Uterus (tissue), 2 donors: ENCODE results near the gene SLC4A5.

Source experiments
- POLR2A ChIP-seq, 2 donors: fragments of 450-650 bp; IDR thresholded peaks; one replicate each; pipeline ENCODE4 v1.6.1; 2016; ENCODE audit warnings: antibody characterized with exemption in 2 of 2, mild to moderate bottlenecking in 1 of 2, moderate library complexity in 1 of 2
- TF ChIP-seq, protein P1 (sequence below), 4 experiments: fragments of 200-600 bp in 2 of 4; fragments of 450-650 bp in 2 of 4; sonication (generic) in 2 of 4; IDR thresholded peaks; one replicate each; pipeline ENCODE4 v1.5.1; 2016 to 2019; ENCODE audit warnings: antibody characterized with exemption in 4 of 4, mild to moderate bottlenecking in 2 of 4, moderate library complexity in 1 of 4

DNA sequence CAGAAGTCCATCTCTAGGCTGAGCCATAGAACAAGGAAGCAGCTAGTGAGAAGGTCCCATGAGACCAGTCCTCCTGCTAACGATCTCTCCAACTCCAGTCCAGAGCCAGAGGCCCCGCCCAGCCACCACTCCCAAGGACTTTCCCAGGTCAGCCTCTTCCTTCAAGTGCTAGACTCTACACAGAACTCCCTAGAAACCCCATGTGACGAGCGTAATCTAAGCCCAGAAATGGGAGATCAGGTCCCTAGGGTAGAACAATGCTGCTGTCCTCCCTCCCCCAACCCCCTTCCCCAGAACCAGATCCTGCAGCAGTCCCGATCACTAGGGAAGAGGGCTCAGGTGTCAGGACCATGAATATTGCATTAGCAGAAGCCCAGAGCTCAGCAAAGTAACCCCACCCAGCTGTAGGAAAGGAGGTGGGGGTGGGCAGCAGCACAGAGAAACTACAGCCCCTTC lies 30.0 kb upstream of the SLC4A5 start:
- TF ChIP-seq, protein P1, sequence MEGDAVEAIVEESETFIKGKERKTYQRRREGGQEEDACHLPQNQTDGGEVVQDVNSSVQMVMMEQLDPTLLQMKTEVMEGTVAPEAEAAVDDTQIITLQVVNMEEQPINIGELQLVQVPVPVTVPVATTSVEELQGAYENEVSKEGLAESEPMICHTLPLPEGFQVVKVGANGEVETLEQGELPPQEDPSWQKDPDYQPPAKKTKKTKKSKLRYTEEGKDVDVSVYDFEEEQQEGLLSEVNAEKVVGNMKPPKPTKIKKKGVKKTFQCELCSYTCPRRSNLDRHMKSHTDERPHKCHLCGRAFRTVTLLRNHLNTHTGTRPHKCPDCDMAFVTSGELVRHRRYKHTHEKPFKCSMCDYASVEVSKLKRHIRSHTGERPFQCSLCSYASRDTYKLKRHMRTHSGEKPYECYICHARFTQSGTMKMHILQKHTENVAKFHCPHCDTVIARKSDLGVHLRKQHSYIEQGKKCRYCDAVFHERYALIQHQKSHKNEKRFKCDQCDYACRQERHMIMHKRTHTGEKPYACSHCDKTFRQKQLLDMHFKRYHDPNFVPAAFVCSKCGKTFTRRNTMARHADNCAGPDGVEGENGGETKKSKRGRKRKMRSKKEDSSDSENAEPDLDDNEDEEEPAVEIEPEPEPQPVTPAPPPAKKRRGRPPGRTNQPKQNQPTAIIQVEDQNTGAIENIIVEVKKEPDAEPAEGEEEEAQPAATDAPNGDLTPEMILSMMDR (IDR thresholded peaks at IDR 0.05), result no peak
- TF ChIP-seq POLR2A (IDR thresholded peaks at IDR 0.05), result no peak
